ENCODE measurements around the gene NOSTRIN. TPM values are rescaled to one million over a fixed set of nuclear protein-coding genes. Genes with fewer than 3 reads are reported as not detected.
"Not testable (repeated sequence)": the region's sequence is repeated elsewhere in the genome, so short reads cannot be mapped to it uniquely, and the experiment has no call there.

Gene NOSTRIN
- polyA plus RNA-seq, 4 donors: 24.2 to 44.2 (median 31.4) TPM

- DNase-seq (ENCODE audit: low read depth in 4 of 4, low spot score in 2 of 4): no peak
Observed at GRCh38 chr2:168787782-168788376, 14.6 kb upstream of the NOSTRIN start.

GRCh38 chr2:168789776-168790175 lies 12.7 kb upstream of the NOSTRIN start:
- DNase-seq (ENCODE audit: low read depth in 4 of 4, low spot score in 2 of 4): no peak

GRCh38 chr2:168790226-168790902 lies 12.1 kb upstream of the NOSTRIN start:
- no peak for DNase-seq (ENCODE audit: low read depth in 4 of 4, low spot score in 2 of 4)

GRCh38 chr2:168791140-168791539 lies 11.3 kb upstream of the NOSTRIN start:
- not testable (repeated sequence) for DNase-seq (ENCODE audit: low read depth in 4 of 4, low spot score in 2 of 4)

- no peak for DNase-seq (ENCODE audit: low read depth in 4 of 4, low spot score in 2 of 4)
Observed at GRCh38 chr2:168793596-168793995, 8.8 kb upstream of the NOSTRIN start.

GRCh38 chr2:168794968-168795367 lies 7.5 kb upstream of the NOSTRIN start:
- DNase-seq (ENCODE audit: low read depth in 4 of 4, low spot score in 2 of 4): no peak

- no peak for DNase-seq (ENCODE audit: low read depth in 4 of 4, low spot score in 2 of 4)
Observed at GRCh38 chr2:168796090-168796577, 6.3 kb upstream of the NOSTRIN start.

- no peak for DNase-seq (ENCODE audit: low read depth in 4 of 4, low spot score in 2 of 4)
Observed at GRCh38 chr2:168796583-168797285, 5.7 kb upstream of the NOSTRIN start.

GRCh38 chr2:168797286-168797655 lies 5.2 kb upstream of the NOSTRIN start:
- DNase-seq (ENCODE audit: low read depth in 4 of 4, low spot score in 2 of 4): no peak

- no peak for DNase-seq (ENCODE audit: low read depth in 4 of 4, low spot score in 2 of 4)
Observed at GRCh38 chr2:168798076-168798887, 4.2 kb upstream of the NOSTRIN start.

- no peak for DNase-seq (ENCODE audit: low read depth in 4 of 4, low spot score in 2 of 4)
Observed at GRCh38 chr2:168798888-168799410, 3.5 kb upstream of the NOSTRIN start.

GRCh38 chr2:168801471-168801870 lies 966 bp upstream of the NOSTRIN start:
- no peak for DNase-seq (ENCODE audit: low read depth in 4 of 4, low spot score in 2 of 4)

GRCh38 chr2:168802859-168803725 lies 655 bp downstream of the NOSTRIN start:
- DNase-seq (ENCODE audit: low read depth in 4 of 4, low spot score in 2 of 4): no peak

- DNase-seq (ENCODE audit: low read depth in 4 of 4, low spot score in 2 of 4): no peak
Observed at GRCh38 chr2:168804214-168804613, 1.8 kb downstream of the NOSTRIN start.

GRCh38 chr2:168805615-168806014 lies 3.2 kb downstream of the NOSTRIN start:
- no peak for DNase-seq (ENCODE audit: low read depth in 4 of 4, low spot score in 2 of 4)

GRCh38 chr2:168809537-168809936 lies 7.1 kb downstream of the NOSTRIN start:
- DNase-seq (ENCODE audit: low read depth in 4 of 4, low spot score in 2 of 4): no peak

- DNase-seq (ENCODE audit: low read depth in 4 of 4, low spot score in 2 of 4): no peak
Observed at GRCh38 chr2:168810235-168810634, 7.8 kb downstream of the NOSTRIN start.

- no peak for DNase-seq (ENCODE audit: low read depth in 4 of 4, low spot score in 2 of 4)
Observed at GRCh38 chr2:168811696-168812095, 9.3 kb downstream of the NOSTRIN start.

GRCh38 chr2:168814046-168814445 lies 11.6 kb downstream of the NOSTRIN start:
- no peak for DNase-seq (ENCODE audit: low read depth in 4 of 4, low spot score in 2 of 4)

Data from left renal cortex interstitium (tissue), 4 donors.